GM23338 (cell line): ENCODE measurements around the gene NEDD4. TPM values are rescaled to one million over a fixed set of nuclear protein-coding genes. Genes with fewer than 3 reads are reported as not detected.

Source experiments
- ATAC-seq: fragments of 200-7000 bp; cut with Tn5 transposase; 3 replicates; pipeline ENCODE4 v1.9.1; 2020
- DNase-seq: peaks from one replicate; pipeline ENCODE4 v3.0.0-alpha.2; 2015; ENCODE audit warnings: low spot score
- H2AFZ ChIP-seq: fragments of 200-600 bp; sonication (generic); 2 replicates; pipeline ENCODE4 v1.8.0; 2016; ENCODE audit warnings: antibody characterized with exemption, mild to moderate bottlenecking, moderate library complexity
- H3F3A ChIP-seq: fragments of 200-600 bp; sonication (generic); replicated peaks from 2 replicates; pipeline ENCODE4 v1.8.0; 2017; ENCODE audit warnings: antibody characterized with exemption, mixed run types, low read depth
- H3K27ac ChIP-seq: fragments of 200-600 bp; sonication (generic); 2 replicates; pipeline ENCODE4 v1.6.1; 2016; ENCODE audit warnings: low read depth
- H3K27me3 ChIP-seq: fragments of 200-600 bp; sonication (generic); 2 replicates; pipeline ENCODE4 v1.8.0; 2016; ENCODE audit warnings: mild to moderate bottlenecking, mixed run types, moderate library complexity; ENCODE audit not compliant: insufficient read depth
- H3K36me3 ChIP-seq: fragments of 200-600 bp; sonication (generic); 2 replicates; pipeline ENCODE4 v1.8.0; 2016; ENCODE audit warnings: mild to moderate bottlenecking; ENCODE audit not compliant: insufficient read depth
- H3K4me1 ChIP-seq: fragments of 200-600 bp; sonication (generic); 2 replicates; pipeline ENCODE4 v1.8.0; 2016; ENCODE audit warnings: mild to moderate bottlenecking, moderate library complexity; ENCODE audit not compliant: insufficient read depth
- H3K4me2 ChIP-seq: fragments of 200-600 bp; sonication (generic); 2 replicates; pipeline ENCODE4 v1.7.1; 2017; ENCODE audit warnings: mixed run types
- H3K4me3 ChIP-seq: fragments of 200-600 bp; sonication (generic); 2 replicates; pipeline ENCODE4 v1.6.1; 2016; ENCODE audit warnings: mixed run types
- H3K79me2 ChIP-seq: fragments of 200-600 bp; sonication (generic); replicated peaks from 2 replicates; pipeline ENCODE4 v1.8.0; 2017; ENCODE audit warnings: mild to moderate bottlenecking; ENCODE audit not compliant: insufficient read depth
- H3K9me2 ChIP-seq: fragments of 200-600 bp; sonication (generic); 2 replicates; pipeline ENCODE4 v1.8.0; 2017; ENCODE audit not compliant: insufficient read depth
- H4K20me1 ChIP-seq: fragments of 200-600 bp; sonication (generic); replicated peaks from 2 replicates; pipeline ENCODE4 v1.8.0; 2017; ENCODE audit warnings: mild to moderate bottlenecking; ENCODE audit not compliant: insufficient read depth
- H3K27ac Mint-ChIP-seq: 2 replicates; pipeline ENCODE4 v1.8.0; 2020; ENCODE audit warnings: inconsistent platforms, mild to moderate bottlenecking, moderate library complexity, mixed read lengths
- H3K27me3 Mint-ChIP-seq: 3 replicates; pipeline ENCODE4 v1.8.0; 2022; ENCODE audit warnings: low read depth, mild to moderate bottlenecking, moderate library complexity, mixed read lengths, inconsistent platforms; ENCODE audit not compliant: insufficient read depth, poor library complexity
- H3K36me3 Mint-ChIP-seq: 3 replicates; pipeline ENCODE4 v1.8.0; 2021; ENCODE audit warnings: low read depth, mild to moderate bottlenecking, inconsistent platforms, moderate library complexity, mixed read lengths
- H3K4me1 Mint-ChIP-seq: 3 replicates; pipeline ENCODE4 v1.8.0; 2020; ENCODE audit warnings: mild to moderate bottlenecking, inconsistent platforms, mixed read lengths
- H3K4me3 Mint-ChIP-seq: 3 replicates; pipeline ENCODE4 v1.8.0; 2021; ENCODE audit warnings: moderate library complexity, mild to moderate bottlenecking, inconsistent platforms, mixed read lengths
- H3K9me3 Mint-ChIP-seq: 3 replicates; pipeline ENCODE4 v1.8.0; 2020; ENCODE audit warnings: moderate library complexity, mild to moderate bottlenecking, inconsistent platforms, mixed read lengths
- CREB1 ChIP-seq: fragments of 250-450 bp; sonication (Bioruptor Pico); IDR thresholded peaks from 2 replicates; pipeline ENCODE4 v1.5.0; 2020; ENCODE audit warnings: low read depth, mild to moderate bottlenecking, moderate library complexity
- CTCF ChIP-seq, 2 experiments: fragments of 200-600 bp in 1 of 2; sonication (generic) in 1 of 2; conservative IDR thresholded peaks; 2 replicates each; pipeline versions ENCODE4 v1.5.1 to v1.6.1; 2016 to 2017; ENCODE audit warnings: antibody characterized with exemption in 2 of 2, low read depth in 2 of 2, mild to moderate bottlenecking in 2 of 2, moderate library complexity in 1 of 2
- EZH2 ChIP-seq: fragments of 200-600 bp; sonication (generic); IDR thresholded peaks from one replicate; pipeline ENCODE4 v1.8.0; 2017; ENCODE audit warnings: antibody characterized with exemption, mild to moderate bottlenecking, low read depth; ENCODE audit not compliant: unreplicated experiment
- EZH2phosphoT487 ChIP-seq: fragments of 200-600 bp; sonication (generic); IDR thresholded peaks from one replicate; pipeline ENCODE4 v1.8.1; 2018; ENCODE audit warnings: antibody characterized with exemption; ENCODE audit not compliant: unreplicated experiment
- JUNB ChIP-seq: IDR thresholded peaks from one replicate; pipeline ENCODE4 v1.6.1; 2016; ENCODE audit warnings: antibody characterized with exemption; ENCODE audit not compliant: unreplicated experiment
- NANOG ChIP-seq: IDR thresholded peaks from 2 replicates; pipeline ENCODE4 v1.6.1; 2016; ENCODE audit warnings: antibody characterized with exemption, borderline replicate concordance
- POLR2AphosphoS5 ChIP-seq: IDR thresholded peaks from 2 replicates; pipeline ENCODE4 v1.6.1; 2016; ENCODE audit warnings: antibody characterized with exemption, low read depth
- REST ChIP-seq: IDR thresholded peaks from one replicate; pipeline ENCODE4 v1.6.1; 2018; ENCODE audit warnings: antibody characterized with exemption; ENCODE audit not compliant: unreplicated experiment
- STAT1 ChIP-seq: IDR thresholded peaks from one replicate; pipeline ENCODE4 v1.6.1; 2016; ENCODE audit warnings: antibody characterized with exemption; ENCODE audit not compliant: unreplicated experiment
- ZNF114 ChIP-seq: fragments of 250-450 bp; sonication (Bioruptor Pico); IDR thresholded peaks from 2 replicates; pipeline ENCODE4 v1.5.0; 2020; ENCODE audit warnings: mild to moderate bottlenecking, moderate library complexity
- ZNF331 ChIP-seq: fragments of 250-450 bp; sonication (Bioruptor Pico); IDR thresholded peaks from 2 replicates; pipeline ENCODE4 v1.5.0; 2020; ENCODE audit warnings: low read depth, mild to moderate bottlenecking, moderate library complexity
- polyA plus RNA-seq: library from polyadenylated mRNA; unstranded; fragments of >200 nt; fragmentation: Nextera tagmentation; extraction: Ambion mirVana; gene quantifications from 2 replicates; pipeline ENCODE4 v1.2.1, GENCODE V29; 2016
- total RNA-seq: library from RNA; depleted of rRNA; stranded (reverse); fragments of >200 nt; shearing (Covaris generic); gene quantifications from 2 replicates; pipeline ENCODE4 v1.2.3, GENCODE V29; 2014
- TF ChIP-seq, protein P1 (sequence below): fragments of 250-450 bp; sonication (Bioruptor Pico); IDR thresholded peaks from 2 replicates; pipeline ENCODE4 v1.5.0; 2020; ENCODE audit warnings: mild to moderate bottlenecking, moderate library complexity
- TF ChIP-seq, protein P2 (sequence below): IDR thresholded peaks from 2 replicates; pipeline ENCODE4 v1.6.1; 2016; ENCODE audit warnings: antibody characterized with exemption

NEDD4 gene
- total and polyA plus RNA-seq, 2 experiments from 2014 or later: 2.1 to 7.2 TPM

GRCh38 chr15:55990516-55990915 is 2.9 kb downstream of the NEDD4 start:
- peaks cover 7% of the 10 kb centered on the region; the same call in 1 of the 2 replicates for H3F3A ChIP-seq
- H3K4me2 ChIP-seq: no peak overlapping the region
- H3K27ac ChIP-seq: no peak overlapping the region
- no peaks in the 10 kb centered on the region; the same call in 1 of the 2 replicates for H4K20me1 ChIP-seq
- peaks cover 29% of the 10 kb centered on the region for H3K27me3 ChIP-seq
- no peak overlapping the region for H3K4me3 ChIP-seq
- H3K4me1 ChIP-seq: peaks cover 14% of the 10 kb centered on the region
- peaks cover 5% of the 10 kb centered on the region; the same call in 2 of the 3 replicates for H3K36me3 Mint-ChIP-seq
- TF ChIP-seq ZNF114 (CRISPR knock-in tag): no peak
- TF ChIP-seq, protein P1, sequence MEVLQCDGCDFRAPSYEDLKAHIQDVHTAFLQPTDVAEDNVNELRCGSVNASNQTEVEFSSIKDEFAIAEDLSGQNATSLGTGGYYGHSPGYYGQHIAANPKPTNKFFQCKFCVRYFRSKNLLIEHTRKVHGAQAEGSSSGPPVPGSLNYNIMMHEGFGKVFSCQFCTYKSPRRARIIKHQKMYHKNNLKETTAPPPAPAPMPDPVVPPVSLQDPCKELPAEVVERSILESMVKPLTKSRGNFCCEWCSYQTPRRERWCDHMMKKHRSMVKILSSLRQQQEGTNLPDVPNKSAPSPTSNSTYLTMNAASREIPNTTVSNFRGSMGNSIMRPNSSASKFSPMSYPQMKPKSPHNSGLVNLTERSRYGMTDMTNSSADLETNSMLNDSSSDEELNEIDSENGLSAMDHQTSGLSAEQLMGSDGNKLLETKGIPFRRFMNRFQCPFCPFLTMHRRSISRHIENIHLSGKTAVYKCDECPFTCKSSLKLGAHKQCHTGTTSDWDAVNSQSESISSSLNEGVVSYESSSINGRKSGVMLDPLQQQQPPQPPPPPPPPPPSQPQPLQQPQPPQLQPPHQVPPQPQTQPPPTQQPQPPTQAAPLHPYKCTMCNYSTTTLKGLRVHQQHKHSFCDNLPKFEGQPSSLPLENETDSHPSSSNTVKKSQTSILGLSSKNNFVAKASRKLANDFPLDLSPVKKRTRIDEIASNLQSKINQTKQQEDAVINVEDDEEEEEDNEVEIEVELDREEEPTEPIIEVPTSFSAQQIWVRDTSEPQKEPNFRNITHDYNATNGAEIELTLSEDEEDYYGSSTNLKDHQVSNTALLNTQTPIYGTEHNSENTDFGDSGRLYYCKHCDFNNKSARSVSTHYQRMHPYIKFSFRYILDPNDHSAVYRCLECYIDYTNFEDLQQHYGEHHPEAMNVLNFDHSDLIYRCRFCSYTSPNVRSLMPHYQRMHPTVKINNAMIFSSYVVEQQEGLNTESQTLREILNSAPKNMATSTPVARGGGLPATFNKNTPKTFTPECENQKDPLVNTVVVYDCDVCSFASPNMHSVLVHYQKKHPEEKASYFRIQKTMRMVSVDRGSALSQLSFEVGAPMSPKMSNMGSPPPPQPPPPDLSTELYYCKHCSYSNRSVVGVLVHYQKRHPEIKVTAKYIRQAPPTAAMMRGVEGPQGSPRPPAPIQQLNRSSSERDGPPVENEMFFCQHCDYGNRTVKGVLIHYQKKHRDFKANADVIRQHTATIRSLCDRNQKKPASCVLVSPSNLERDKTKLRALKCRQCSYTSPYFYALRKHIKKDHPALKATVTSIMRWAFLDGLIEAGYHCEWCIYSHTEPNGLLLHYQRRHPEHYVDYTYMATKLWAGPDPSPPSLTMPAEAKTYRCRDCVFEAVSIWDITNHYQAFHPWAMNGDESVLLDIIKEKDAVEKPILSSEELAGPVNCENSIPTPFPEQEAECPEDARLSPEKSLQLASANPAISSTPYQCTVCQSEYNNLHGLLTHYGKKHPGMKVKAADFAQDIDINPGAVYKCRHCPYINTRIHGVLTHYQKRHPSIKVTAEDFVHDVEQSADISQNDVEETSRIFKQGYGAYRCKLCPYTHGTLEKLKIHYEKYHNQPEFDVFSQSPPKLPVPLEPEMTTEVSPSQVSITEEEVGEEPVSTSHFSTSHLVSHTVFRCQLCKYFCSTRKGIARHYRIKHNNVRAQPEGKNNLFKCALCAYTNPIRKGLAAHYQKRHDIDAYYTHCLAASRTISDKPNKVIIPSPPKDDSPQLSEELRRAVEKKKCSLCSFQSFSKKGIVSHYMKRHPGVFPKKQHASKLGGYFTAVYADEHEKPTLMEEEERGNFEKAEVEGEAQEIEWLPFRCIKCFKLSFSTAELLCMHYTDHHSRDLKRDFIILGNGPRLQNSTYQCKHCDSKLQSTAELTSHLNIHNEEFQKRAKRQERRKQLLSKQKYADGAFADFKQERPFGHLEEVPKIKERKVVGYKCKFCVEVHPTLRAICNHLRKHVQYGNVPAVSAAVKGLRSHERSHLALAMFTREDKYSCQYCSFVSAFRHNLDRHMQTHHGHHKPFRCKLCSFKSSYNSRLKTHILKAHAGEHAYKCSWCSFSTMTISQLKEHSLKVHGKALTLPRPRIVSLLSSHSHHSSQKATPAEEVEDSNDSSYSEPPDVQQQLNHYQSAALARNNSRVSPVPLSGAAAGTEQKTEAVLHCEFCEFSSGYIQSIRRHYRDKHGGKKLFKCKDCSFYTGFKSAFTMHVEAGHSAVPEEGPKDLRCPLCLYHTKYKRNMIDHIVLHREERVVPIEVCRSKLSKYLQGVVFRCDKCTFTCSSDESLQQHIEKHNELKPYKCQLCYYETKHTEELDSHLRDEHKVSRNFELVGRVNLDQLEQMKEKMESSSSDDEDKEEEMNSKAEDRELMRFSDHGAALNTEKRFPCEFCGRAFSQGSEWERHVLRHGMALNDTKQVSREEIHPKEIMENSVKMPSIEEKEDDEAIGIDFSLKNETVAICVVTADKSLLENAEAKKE (CRISPR knock-in tag): no peak
- no peak for TF ChIP-seq CTCF (conservative IDR thresholded peaks at IDR 0.05; ENCODE audit: low read depth in 2 of 2)
- TF ChIP-seq ZNF331 (CRISPR knock-in tag): no peak
- TF ChIP-seq JUNB: no peak
- TF ChIP-seq REST: no peak
- TF ChIP-seq EZH2: no peak
- no peak for TF ChIP-seq STAT1
- TF ChIP-seq POLR2AphosphoS5: no peak
- TF ChIP-seq NANOG: no peak
- no peak for TF ChIP-seq CREB1 (CRISPR knock-in tag)
- TF ChIP-seq EZH2phosphoT487: no peak
- TF ChIP-seq, protein P2, sequence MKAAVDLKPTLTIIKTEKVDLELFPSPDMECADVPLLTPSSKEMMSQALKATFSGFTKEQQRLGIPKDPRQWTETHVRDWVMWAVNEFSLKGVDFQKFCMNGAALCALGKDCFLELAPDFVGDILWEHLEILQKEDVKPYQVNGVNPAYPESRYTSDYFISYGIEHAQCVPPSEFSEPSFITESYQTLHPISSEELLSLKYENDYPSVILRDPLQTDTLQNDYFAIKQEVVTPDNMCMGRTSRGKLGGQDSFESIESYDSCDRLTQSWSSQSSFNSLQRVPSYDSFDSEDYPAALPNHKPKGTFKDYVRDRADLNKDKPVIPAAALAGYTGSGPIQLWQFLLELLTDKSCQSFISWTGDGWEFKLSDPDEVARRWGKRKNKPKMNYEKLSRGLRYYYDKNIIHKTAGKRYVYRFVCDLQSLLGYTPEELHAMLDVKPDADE: no peak
- H3K9me2 ChIP-seq: no peaks in the 10 kb centered on the region
- peaks cover 20% of the 10 kb centered on the region for H3K4me1 Mint-ChIP-seq
- H2AFZ ChIP-seq: no peak overlapping the region
- H3K4me3 Mint-ChIP-seq: no peak overlapping the region
- peaks cover 14% of the 10 kb centered on the region for H3K27me3 Mint-ChIP-seq
- no peaks in the 10 kb centered on the region for H3K79me2 ChIP-seq
- no peaks in the 10 kb centered on the region; the same call in 2 of the 3 replicates for H3K9me3 Mint-ChIP-seq
- no peak overlapping the region for H3K27ac Mint-ChIP-seq
- ATAC-seq (no peak), DNase-seq (no peak)
- no peaks in the 10 kb centered on the region for H3K36me3 ChIP-seq
